Peyer's patch (tissue), 4 donors: ENCODE measurements around the gene HSD11B2. TPM values are rescaled to one million over a fixed set of nuclear protein-coding genes. Genes with fewer than 3 reads are reported as not detected.
A peak's percentile ranks its signal among the peaks of the same experiment; 100 is the strongest.

Experiments
- DNase-seq, 3 donors: peaks; one replicate each; pipeline ENCODE4 v3.0.0-alpha.2; 2017 to 2019
- H3K27ac ChIP-seq, 4 donors: fragments of 200-600 bp; sonication (generic); one replicate each; pipeline ENCODE4 v1.5.1; 2016 to 2019
- H3K27me3 ChIP-seq, 2 donors: fragments of 200-600 bp; sonication (generic); one replicate each; pipeline ENCODE4 v1.5.1; 2019
- H3K36me3 ChIP-seq, 3 donors: fragments of 200-600 bp; sonication (generic); one replicate each; pipeline ENCODE4 v1.5.1; 2016 to 2019
- H3K4me1 ChIP-seq, 4 donors: fragments of 200-600 bp; sonication (generic); one replicate each; pipeline ENCODE4 v1.5.1; 2016 to 2019
- H3K4me3 ChIP-seq, 4 donors: fragments of 200-600 bp; sonication (generic); 1 replicate in 3 of 4; 2 replicates in 1 of 4; pipeline ENCODE4 v1.5.1; 2016 to 2019; ENCODE audit warnings: mild to moderate bottlenecking in 1 of 4
- H3K9me3 ChIP-seq, 4 donors: fragments of 200-600 bp; sonication (generic); one replicate each; pipeline ENCODE4 v1.5.1; 2016 to 2019; ENCODE audit warnings: mild to moderate bottlenecking in 1 of 4
- POLR2A ChIP-seq, 2 donors: fragments of 450-650 bp; IDR thresholded peaks; one replicate each; pipeline ENCODE4 v1.5.1; 2017; ENCODE audit warnings: antibody characterized with exemption in 2 of 2, mild to moderate bottlenecking in 2 of 2, moderate library complexity in 2 of 2
- total RNA-seq, 4 donors: library from RNA; depleted of rRNA; stranded (reverse); fragments of >200 nt; gene quantifications; one replicate each; pipeline ENCODE4 v1.1.0, GENCODE V29; 2016
- TF ChIP-seq, protein P1 (sequence below), 6 experiments: fragments of 450-650 bp in 4 of 6; fragments of 200-600 bp in 2 of 6; sonication (generic) in 1 of 6; IDR thresholded peaks; one replicate each; pipeline ENCODE4 v1.5.1; 2017 to 2019; ENCODE audit warnings: antibody characterized with exemption in 6 of 6, mild to moderate bottlenecking in 3 of 6, moderate library complexity in 1 of 6

HSD11B2 gene
- total RNA-seq, 4 donors from 2014 or later, result 116 to 688 (median 499) TPM

GRCh38 chr16:67463691-67464090 lies 32.8 kb downstream of the HSD11B2 start:
- no peaks in the 10 kb centered on the region for H3K36me3 ChIP-seq
- no peak for TF ChIP-seq POLR2A (IDR thresholded peaks at IDR 0.05)
- TF ChIP-seq, protein P1, sequence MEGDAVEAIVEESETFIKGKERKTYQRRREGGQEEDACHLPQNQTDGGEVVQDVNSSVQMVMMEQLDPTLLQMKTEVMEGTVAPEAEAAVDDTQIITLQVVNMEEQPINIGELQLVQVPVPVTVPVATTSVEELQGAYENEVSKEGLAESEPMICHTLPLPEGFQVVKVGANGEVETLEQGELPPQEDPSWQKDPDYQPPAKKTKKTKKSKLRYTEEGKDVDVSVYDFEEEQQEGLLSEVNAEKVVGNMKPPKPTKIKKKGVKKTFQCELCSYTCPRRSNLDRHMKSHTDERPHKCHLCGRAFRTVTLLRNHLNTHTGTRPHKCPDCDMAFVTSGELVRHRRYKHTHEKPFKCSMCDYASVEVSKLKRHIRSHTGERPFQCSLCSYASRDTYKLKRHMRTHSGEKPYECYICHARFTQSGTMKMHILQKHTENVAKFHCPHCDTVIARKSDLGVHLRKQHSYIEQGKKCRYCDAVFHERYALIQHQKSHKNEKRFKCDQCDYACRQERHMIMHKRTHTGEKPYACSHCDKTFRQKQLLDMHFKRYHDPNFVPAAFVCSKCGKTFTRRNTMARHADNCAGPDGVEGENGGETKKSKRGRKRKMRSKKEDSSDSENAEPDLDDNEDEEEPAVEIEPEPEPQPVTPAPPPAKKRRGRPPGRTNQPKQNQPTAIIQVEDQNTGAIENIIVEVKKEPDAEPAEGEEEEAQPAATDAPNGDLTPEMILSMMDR (IDR thresholded peaks at IDR 0.05), result no peak
- no peaks in the 10 kb centered on the region for H3K9me3 ChIP-seq
- no peaks in the 10 kb centered on the region for H3K27me3 ChIP-seq
- DNase-seq, result no peak
- H3K4me3 ChIP-seq, result no peak overlapping the region
- H3K4me1 ChIP-seq, result peaks cover 3 to 71% (median 29%) of the 10 kb centered on the region in 4 donors
- peak overlapping the region in 3 of 4 donors; percentile 91 to 99 (median 94) for H3K27ac ChIP-seq

- Histone ChIP-seq H3K36me3 (no peaks in the 10 kb centered on the region), H3K4me1 (peaks cover 3 to 63% (median 25%) of the 10 kb centered on the region in 4 donors), H3K27me3 (no peaks in the 10 kb centered on the region), H3K9me3 (no peaks in the 10 kb centered on the region), H3K4me3 (no peak overlapping the region), H3K27ac (peak overlapping the region in 3 of 4 donors; percentile 21 to 94 (median 91))
- TF ChIP-seq, protein P1 (IDR thresholded peaks at IDR 0.05), result no peak
- no peak for TF ChIP-seq POLR2A (IDR thresholded peaks at IDR 0.05)
- DNase-seq, result no peak
Measured at GRCh38 chr16:67464565-67464964, 33.6 kb downstream of the HSD11B2 start.

DNA sequence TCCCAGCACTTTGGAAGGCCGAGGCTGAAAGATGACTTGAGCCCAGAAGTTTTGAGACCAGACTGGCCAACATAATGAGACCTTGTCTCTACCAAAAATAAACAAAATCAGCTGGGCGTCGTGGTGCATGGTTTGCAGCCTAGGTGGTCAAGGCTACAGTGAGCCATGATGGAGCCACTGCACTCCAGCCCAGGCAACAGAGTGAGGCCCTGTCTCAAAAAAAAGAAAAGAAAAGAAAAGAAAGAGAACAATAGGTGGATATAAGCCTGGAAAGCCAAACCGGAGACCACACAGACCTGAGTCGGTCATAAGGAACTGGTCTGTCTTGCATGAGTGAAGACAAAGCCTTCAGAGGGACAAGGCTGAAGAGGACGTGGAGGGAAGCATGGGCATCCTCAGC lies 35.7 kb downstream of the HSD11B2 start:
- TF ChIP-seq, protein P1 (IDR thresholded peaks at IDR 0.05), result no peak
- TF ChIP-seq POLR2A (IDR thresholded peaks at IDR 0.05), result no peak
- no peaks in the 10 kb centered on the region for H3K27me3 ChIP-seq
- no peaks in the 10 kb centered on the region for H3K9me3 ChIP-seq
- no peak overlapping the region for H3K4me3 ChIP-seq
- peaks cover 3 to 54% (median 6%) of the 10 kb centered on the region in 4 donors for H3K4me1 ChIP-seq
- no peak for DNase-seq
- H3K27ac ChIP-seq, result no peak overlapping the region
- no peaks in the 10 kb centered on the region for H3K36me3 ChIP-seq

DNA sequence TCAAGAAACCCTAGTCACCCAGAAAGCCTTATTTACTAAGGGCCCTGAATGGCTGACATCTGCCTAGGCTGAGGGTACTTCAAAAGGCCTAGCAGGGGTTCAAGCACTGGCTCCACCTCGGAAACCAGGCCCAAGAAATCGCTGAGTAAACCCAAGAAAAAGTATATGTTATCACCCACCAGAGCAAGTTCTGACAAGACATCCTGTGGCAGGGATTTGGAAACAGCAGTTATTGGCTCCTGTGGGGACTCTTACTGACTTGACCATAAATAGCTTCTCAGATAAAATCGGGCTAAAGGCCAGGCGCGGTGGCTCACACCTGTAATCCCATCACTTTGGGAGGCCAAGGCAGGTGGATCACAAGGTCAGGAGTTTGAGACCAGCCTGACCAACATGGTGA lies 37.8 kb downstream of the HSD11B2 start:
- DNase-seq, result no peak
- Histone ChIP-seq H3K4me1 (peaks cover under 1 to 36% (median 5%) of the 10 kb centered on the region in 4 donors), H3K4me3 (no peak overlapping the region), H3K27ac (no peak overlapping the region), H3K9me3 (no peaks in the 10 kb centered on the region), H3K36me3 (no peaks in the 10 kb centered on the region), H3K27me3 (no peaks in the 10 kb centered on the region)
- TF ChIP-seq, protein P1 (IDR thresholded peaks at IDR 0.05), result no peak
- TF ChIP-seq POLR2A (IDR thresholded peaks at IDR 0.05), result no peak

GRCh38 chr16:67470359-67470758 lies 39.4 kb downstream of the HSD11B2 start:
- Histone ChIP-seq H3K4me1 (peaks cover 0 to 25% (median 2%) of the 10 kb centered on the region in 4 donors), H3K9me3 (no peaks in the 10 kb centered on the region), H3K36me3 (peaks cover 0 to under 1% (median 0%) of the 10 kb centered on the region in 3 donors), H3K27me3 (no peaks in the 10 kb centered on the region), H3K4me3 (no peak overlapping the region), H3K27ac (peak overlapping the region in 1 of 4 donors; percentile 13)
- peak in 2 of 3 donors; percentile 29 to 60 for DNase-seq
- TF ChIP-seq, protein P1 (IDR thresholded peaks at IDR 0.05), result no peak
- no peak for TF ChIP-seq POLR2A (IDR thresholded peaks at IDR 0.05)
